ENCODE data around the gene GVQW3. TPM values are rescaled to one million over a fixed set of nuclear protein-coding genes. Genes with fewer than 3 reads are reported as not detected.

GVQW3 gene
- polyA plus RNA-seq, 3 donors = 0.15 to 1.1 TPM; not detected in 1

DNA sequence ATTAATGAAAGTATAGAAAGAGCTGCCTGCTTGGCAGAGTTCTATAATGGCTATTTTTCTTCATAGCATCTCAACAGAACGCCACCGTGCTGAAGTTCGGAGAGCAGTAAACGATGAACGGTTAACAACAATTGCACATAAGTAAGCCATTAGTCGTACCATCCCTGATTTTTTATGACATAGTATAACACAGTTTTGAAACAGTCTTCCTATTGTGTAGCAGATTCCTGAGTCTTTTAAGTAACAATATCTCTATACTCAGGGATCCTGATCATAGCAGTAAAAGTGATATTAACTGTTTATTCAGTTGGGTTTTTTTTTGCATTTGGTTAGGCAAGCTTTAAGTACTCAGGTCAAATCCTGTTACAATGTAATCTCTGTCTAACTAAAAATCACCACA, 72.1 kb downstream of the GVQW3 start:
- H3K4me3 ChIP-seq (replicated peaks in 1 of 3; ENCODE audit: low read depth in 2 of 3, low read length in 3 of 3) = no peak overlapping the region
- H4K20me1 ChIP-seq (ENCODE audit: insufficient read depth, low read length) = peaks cover 7% of the 10 kb centered on the region
- no peaks in the 10 kb centered on the region for H3K27me3 Mint-ChIP-seq (ENCODE audit: low read depth in 3 of 3)
- no peaks in the 10 kb centered on the region for H3K9me3 ChIP-seq (replicated peaks in 1 of 2; ENCODE audit: control insufficient read depth in 1 of 2, insufficient read depth in 1 of 2, low read length in 2 of 2)
- no peak for DNase-seq
- H3K4me1 Mint-ChIP-seq = no peaks in the 10 kb centered on the region
- H3K4me2 ChIP-seq (replicated peaks; ENCODE audit: extremely low read depth, low read length, poor library complexity, severe bottlenecking) = no peak overlapping the region
- WGBS (ENCODE audit: insufficient coverage) = 100% methylated on average over 4 of the region's 6 CpGs
- H3K36me3 Mint-ChIP-seq = peaks cover 58 to 63% of the 10 kb centered on the region in 2 donors
- no peaks in the 10 kb centered on the region for H3K9me3 Mint-ChIP-seq
- no peak overlapping the region for H3K9ac ChIP-seq (ENCODE audit: insufficient read depth, low read length, poor library complexity, severe bottlenecking)
- H3K4me1 ChIP-seq (ENCODE audit: control insufficient read depth in 1 of 2, insufficient read depth in 2 of 2, low read length in 2 of 2) = no peaks in the 10 kb centered on the region
- intact Hi-C loops (cut with micrococcal nuclease) = loop anchor here in 1 of 2 donors (10.0 kb wide), 1 partner anchor 248 kb away; the partner anchor contains the start of gene WNT11
- TF ChIP-seq, protein P1, sequence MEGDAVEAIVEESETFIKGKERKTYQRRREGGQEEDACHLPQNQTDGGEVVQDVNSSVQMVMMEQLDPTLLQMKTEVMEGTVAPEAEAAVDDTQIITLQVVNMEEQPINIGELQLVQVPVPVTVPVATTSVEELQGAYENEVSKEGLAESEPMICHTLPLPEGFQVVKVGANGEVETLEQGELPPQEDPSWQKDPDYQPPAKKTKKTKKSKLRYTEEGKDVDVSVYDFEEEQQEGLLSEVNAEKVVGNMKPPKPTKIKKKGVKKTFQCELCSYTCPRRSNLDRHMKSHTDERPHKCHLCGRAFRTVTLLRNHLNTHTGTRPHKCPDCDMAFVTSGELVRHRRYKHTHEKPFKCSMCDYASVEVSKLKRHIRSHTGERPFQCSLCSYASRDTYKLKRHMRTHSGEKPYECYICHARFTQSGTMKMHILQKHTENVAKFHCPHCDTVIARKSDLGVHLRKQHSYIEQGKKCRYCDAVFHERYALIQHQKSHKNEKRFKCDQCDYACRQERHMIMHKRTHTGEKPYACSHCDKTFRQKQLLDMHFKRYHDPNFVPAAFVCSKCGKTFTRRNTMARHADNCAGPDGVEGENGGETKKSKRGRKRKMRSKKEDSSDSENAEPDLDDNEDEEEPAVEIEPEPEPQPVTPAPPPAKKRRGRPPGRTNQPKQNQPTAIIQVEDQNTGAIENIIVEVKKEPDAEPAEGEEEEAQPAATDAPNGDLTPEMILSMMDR (IDR thresholded peaks at IDR 0.05) = no peak
- no peak overlapping the region for H3K27ac ChIP-seq (ENCODE audit: low read depth in 1 of 2, low read length in 2 of 2)
- H3K36me3 ChIP-seq (replicated peaks in 1 of 2; ENCODE audit: control insufficient read depth in 1 of 2, insufficient read depth in 2 of 2, low read length in 2 of 2) = peaks cover 62 to 93% of the 10 kb centered on the region in 2 donors
- no peaks in the 10 kb centered on the region for H3K27me3 ChIP-seq (ENCODE audit: control insufficient read depth in 2 of 2, insufficient read depth in 2 of 2, low read length in 2 of 2)
- H3K4me3 Mint-ChIP-seq = no peak overlapping the region
- no peak overlapping the region for H2AFZ ChIP-seq (ENCODE audit: insufficient read depth, low read depth, low read length, poor library complexity, severe bottlenecking)
- peaks cover 8% of the 10 kb centered on the region for H3K79me2 ChIP-seq (ENCODE audit: insufficient read depth, low read length)
- H3K27ac Mint-ChIP-seq = no peak overlapping the region

DNA sequence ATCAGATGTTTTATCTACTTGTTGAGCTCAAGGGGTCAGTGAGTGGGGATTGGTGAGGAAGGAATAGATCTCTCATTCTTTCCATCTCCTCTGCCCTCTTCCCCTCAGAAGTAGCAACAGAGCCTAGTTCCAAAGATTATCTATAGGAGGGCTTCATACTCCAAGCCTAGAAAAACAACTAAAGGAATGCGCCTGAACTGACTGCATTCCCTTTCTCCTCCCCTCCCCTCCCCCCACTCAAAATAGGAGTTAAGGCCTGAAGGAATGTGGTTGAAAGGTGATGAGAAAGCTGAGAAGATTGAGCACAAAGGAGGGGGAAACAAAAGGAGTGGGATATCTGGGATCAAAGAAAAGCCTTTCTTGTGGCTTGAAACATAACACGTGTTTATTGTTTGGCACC, 74.2 kb downstream of the GVQW3 start:
- Mint-ChIP-seq H3K36me3 (peaks cover 56 to 63% of the 10 kb centered on the region in 2 donors), H3K4me1 (peaks cover under 1% of the 10 kb centered on the region), H3K27me3 (ENCODE audit: low read depth in 3 of 3) (peaks cover 0 to 1% (median 0%) of the 10 kb centered on the region in 3 donors), H3K27ac (peak overlapping the region in 2 of 7 donors; percentile 30 to 83), H3K4me3 (no peak overlapping the region), H3K9me3 (no peaks in the 10 kb centered on the region)
- no CpG with 5 or more reads among the region's 2 CpGs for WGBS (ENCODE audit: insufficient coverage)
- H3K79me2 ChIP-seq (ENCODE audit: insufficient read depth, low read length) = peaks cover under 1% of the 10 kb centered on the region
- peaks cover 63 to 93% of the 10 kb centered on the region in 2 donors for H3K36me3 ChIP-seq (replicated peaks in 1 of 2; ENCODE audit: control insufficient read depth in 1 of 2, insufficient read depth in 2 of 2, low read length in 2 of 2)
- no peak overlapping the region for H3K9ac ChIP-seq (ENCODE audit: insufficient read depth, low read length, poor library complexity, severe bottlenecking)
- H2AFZ ChIP-seq (ENCODE audit: insufficient read depth, low read depth, low read length, poor library complexity, severe bottlenecking) = no peak overlapping the region
- no peaks in the 10 kb centered on the region for H3K27me3 ChIP-seq (ENCODE audit: control insufficient read depth in 2 of 2, insufficient read depth in 2 of 2, low read length in 2 of 2)
- DNase-seq = no peak
- H3K9me3 ChIP-seq (replicated peaks in 1 of 2; ENCODE audit: control insufficient read depth in 1 of 2, insufficient read depth in 1 of 2, low read length in 2 of 2) = no peaks in the 10 kb centered on the region
- H3K4me3 ChIP-seq (replicated peaks in 1 of 3; ENCODE audit: low read depth in 2 of 3, low read length in 3 of 3) = no peak overlapping the region
- H3K4me1 ChIP-seq (ENCODE audit: control insufficient read depth in 1 of 2, insufficient read depth in 2 of 2, low read length in 2 of 2) = no peaks in the 10 kb centered on the region
- no peaks in the 10 kb centered on the region for H4K20me1 ChIP-seq (ENCODE audit: insufficient read depth, low read length)
- no peak overlapping the region for H3K27ac ChIP-seq (ENCODE audit: low read depth in 1 of 2, low read length in 2 of 2)
- no peak overlapping the region for H3K4me2 ChIP-seq (replicated peaks; ENCODE audit: extremely low read depth, low read length, poor library complexity, severe bottlenecking)
- TF ChIP-seq, protein P1 (IDR thresholded peaks at IDR 0.05) = no peak
- intact Hi-C loops (cut with micrococcal nuclease) = loop anchor here in 1 of 2 donors (10.0 kb wide), 1 partner anchor 251 kb away; the partner anchor contains the start of gene WNT11
